Small intestine (tissue), 7 donors: ENCODE measurements around the gene CLMP. TPM values are rescaled to one million over a fixed set of nuclear protein-coding genes. Genes with fewer than 3 reads are reported as not detected.

ENCODE experiments used
- DNase-seq, 2 donors: peaks; one replicate each; pipeline versions ENCODE4 v3.0.0 to v3.0.0-alpha.2; 2013
- FAIRE-seq: peaks from 2 replicates; lab custom pipeline; 2012; peaks lifted over from hg19 to GRCh38; lab: Jason Lieb, UNC
- H3K27ac ChIP-seq, 3 donors: one replicate each; pipeline ENCODE4 v1.5.1; 2013; ENCODE audit warnings: low read length in 2 of 3, mild to moderate bottlenecking in 2 of 3, control low read depth in 1 of 3, inconsistent platforms in 1 of 3, low read depth in 1 of 3, moderate library complexity in 1 of 3
- H3K27me3 ChIP-seq, 3 donors: one replicate each; pipeline ENCODE4 v1.6.1; 2013; ENCODE audit warnings: low read length in 3 of 3, inconsistent platforms in 1 of 3; ENCODE audit not compliant: control insufficient read depth in 3 of 3, insufficient read depth in 3 of 3
- H3K36me3 ChIP-seq, 3 donors: one replicate each; pipeline ENCODE4 v1.6.1; 2013; ENCODE audit warnings: low read length in 3 of 3, inconsistent platforms in 1 of 3, low read depth in 1 of 3, mild to moderate bottlenecking in 1 of 3, moderate library complexity in 1 of 3; ENCODE audit not compliant: control insufficient read depth in 3 of 3, insufficient read depth in 2 of 3
- H3K4me1 ChIP-seq, 3 donors: one replicate each; pipeline ENCODE4 v1.6.1; 2013; ENCODE audit warnings: low read length in 2 of 3, inconsistent platforms in 1 of 3, low read depth in 1 of 3, mild to moderate bottlenecking in 1 of 3, moderate library complexity in 1 of 3; ENCODE audit not compliant: control insufficient read depth in 3 of 3, insufficient read depth in 2 of 3
- H3K4me3 ChIP-seq, 3 donors: one replicate each; pipeline ENCODE4 v1.5.1; 2013; ENCODE audit warnings: low read length in 3 of 3, control low read depth in 1 of 3, inconsistent platforms in 1 of 3, low read depth in 1 of 3, mild to moderate bottlenecking in 1 of 3, moderate library complexity in 1 of 3
- H3K9me3 ChIP-seq, 2 donors: one replicate each; pipeline ENCODE4 v1.6.1; 2013; ENCODE audit warnings: low read depth in 1 of 2, low read length in 1 of 2; ENCODE audit not compliant: control insufficient read depth in 2 of 2, insufficient read depth in 1 of 2
- WGBS, 3 donors: extraction: QIAGEN DNeasy Blood & Tissue Kit; methylation state at CpG; one replicate each; pipeline ENCODE4 v1.1.7; 2013; 5-methylcytosine and 5-hydroxymethylcytosine counted together
- polyA plus RNA-seq, 4 donors: library from polyadenylated mRNA; stranded (reverse) in 3 of 4; unstranded in 1 of 4; fragments of 200-250 nt in 3 of 4; fragments of 120-200 nt in 1 of 4; gene quantifications; one replicate each; pipeline versions ENCODE4 v1.2.1 to v1.2.3, GENCODE V29; 2013
- donor health status: healthy with polysubstance abuse.
- donor health status: control.
- donor health status: control.
- donor health status: Bipolar disorder and iron deficiency.
- donor health status: healthy.

The CLMP gene
- polyA plus RNA-seq, 4 donors = 0.22 to 12.2 (median 5.9) TPM

DNA sequence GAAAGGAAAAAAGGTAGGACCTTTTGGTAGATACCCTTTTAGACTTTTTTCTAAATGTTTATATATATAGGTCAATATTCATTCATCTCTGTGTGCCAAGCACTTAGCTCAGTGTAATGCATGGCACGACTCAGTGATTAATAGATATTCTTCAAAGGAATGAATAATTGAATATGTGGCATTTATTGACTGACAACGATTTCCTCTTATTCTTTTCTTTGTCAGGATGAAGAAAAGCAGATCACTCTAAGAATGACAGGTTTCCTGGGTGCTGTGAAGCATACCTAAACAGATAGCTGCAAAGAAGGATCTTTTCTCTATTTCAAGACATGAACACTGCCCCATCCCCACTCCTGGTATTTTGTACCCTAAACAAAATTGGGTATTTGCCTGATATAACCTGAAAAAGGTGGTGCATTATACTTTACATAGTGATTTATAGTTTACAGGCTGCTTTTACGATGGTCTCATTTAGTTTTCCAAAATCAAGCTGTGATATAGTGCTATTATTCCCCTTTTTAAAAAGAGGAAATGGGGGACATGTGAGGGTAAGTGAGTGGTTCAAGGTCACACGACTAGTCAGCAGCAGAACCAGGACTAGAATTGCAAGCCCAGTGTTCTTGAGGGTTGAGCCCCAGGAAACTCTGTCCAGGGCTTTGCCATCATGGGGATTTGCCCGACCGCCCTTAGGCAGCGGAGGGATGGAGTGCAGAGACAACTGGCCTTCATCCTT lies 32.9 kb upstream of the CLMP start:
- 77 to 84% (median 78%) methylated on average over 7 of the region's 7 CpGs for WGBS, 3 donors
- Histone ChIP-seq H3K27ac (no peak overlapping the region), H3K4me1 (peaks cover 0 to 22% (median 0%) of the 10 kb centered on the region in 3 donors), H3K4me3 (no peak overlapping the region), H3K9me3 (no peaks in the 10 kb centered on the region), H3K27me3 (peaks cover 0 to 2% (median 0%) of the 10 kb centered on the region in 3 donors), H3K36me3 (no peaks in the 10 kb centered on the region)
- DNase-seq (no peak), FAIRE-seq (no peak)

DNA sequence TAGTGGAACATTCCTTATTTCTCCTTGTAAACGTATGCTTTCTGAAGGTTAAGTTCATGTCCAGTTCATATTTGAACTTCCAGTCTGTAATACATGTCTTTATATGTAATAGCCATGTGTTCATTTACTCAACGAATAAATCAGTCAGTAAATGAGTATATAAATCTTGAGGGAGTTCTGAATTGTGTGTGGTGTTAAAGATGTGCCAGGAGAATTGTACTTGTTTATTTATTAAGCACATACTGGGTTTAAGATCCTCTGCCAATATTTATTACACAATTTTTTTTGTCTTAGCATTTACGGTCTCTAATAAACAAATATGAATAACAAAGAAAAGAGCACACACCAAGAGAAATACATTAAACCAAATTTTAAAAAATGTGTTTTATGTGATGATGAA lies 26.5 kb upstream of the CLMP start:
- WGBS, 3 donors = 59 to 87% (median 78%) methylated on average over 3 of the region's 3 CpGs
- peaks cover 1 to 8% of the 10 kb centered on the region in 2 donors for H3K9me3 ChIP-seq
- peaks cover 0 to 3% (median 0%) of the 10 kb centered on the region in 3 donors for H3K36me3 ChIP-seq
- no peak for FAIRE-seq
- peaks cover 0 to 18% (median 4%) of the 10 kb centered on the region in 3 donors for H3K4me1 ChIP-seq
- H3K27ac ChIP-seq = no peak overlapping the region
- no peak for DNase-seq
- peaks cover 0 to 2% (median 0%) of the 10 kb centered on the region in 3 donors for H3K27me3 ChIP-seq
- no peak overlapping the region for H3K4me3 ChIP-seq

DNA sequence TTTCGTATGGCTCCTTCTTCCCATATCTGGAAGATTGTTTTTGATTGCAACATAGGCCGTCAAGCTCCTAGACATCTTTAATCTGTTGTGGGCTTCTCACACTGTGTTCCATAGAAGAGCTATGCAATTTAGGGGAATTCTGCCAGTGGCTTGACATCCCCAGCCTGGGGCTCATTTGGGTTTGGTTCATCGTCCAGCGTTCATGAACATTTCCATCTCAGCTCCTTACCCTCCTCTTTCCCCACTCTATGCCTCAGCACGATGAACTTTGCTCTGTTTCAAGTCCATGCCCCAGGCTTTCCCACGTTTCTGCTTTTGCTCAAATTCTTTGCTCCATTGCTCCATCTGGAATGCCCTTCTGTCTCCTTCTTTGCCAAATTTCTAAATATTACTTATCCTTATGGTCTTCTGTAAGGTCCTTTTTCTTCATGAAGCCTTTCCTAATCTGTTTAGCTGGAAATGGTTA lies 26.1 kb upstream of the CLMP start:
- peaks cover 1 to 8% of the 10 kb centered on the region in 2 donors for H3K9me3 ChIP-seq
- H3K4me3 ChIP-seq = no peak overlapping the region
- H3K4me1 ChIP-seq = peaks cover 0 to 18% (median 4%) of the 10 kb centered on the region in 3 donors
- peaks cover 0 to 2% (median 0%) of the 10 kb centered on the region in 3 donors for H3K27me3 ChIP-seq
- peak overlapping the region in 1 of 3 donors; percentile 46 for H3K27ac ChIP-seq
- 46 to 54% (median 51%) methylated on average over 6 of the region's 6 CpGs for WGBS, 3 donors
- FAIRE-seq (no peak), DNase-seq (peak in 1 of 2 donors; percentile 46)
- H3K36me3 ChIP-seq = peaks cover 0 to 3% (median 0%) of the 10 kb centered on the region in 3 donors

DNA sequence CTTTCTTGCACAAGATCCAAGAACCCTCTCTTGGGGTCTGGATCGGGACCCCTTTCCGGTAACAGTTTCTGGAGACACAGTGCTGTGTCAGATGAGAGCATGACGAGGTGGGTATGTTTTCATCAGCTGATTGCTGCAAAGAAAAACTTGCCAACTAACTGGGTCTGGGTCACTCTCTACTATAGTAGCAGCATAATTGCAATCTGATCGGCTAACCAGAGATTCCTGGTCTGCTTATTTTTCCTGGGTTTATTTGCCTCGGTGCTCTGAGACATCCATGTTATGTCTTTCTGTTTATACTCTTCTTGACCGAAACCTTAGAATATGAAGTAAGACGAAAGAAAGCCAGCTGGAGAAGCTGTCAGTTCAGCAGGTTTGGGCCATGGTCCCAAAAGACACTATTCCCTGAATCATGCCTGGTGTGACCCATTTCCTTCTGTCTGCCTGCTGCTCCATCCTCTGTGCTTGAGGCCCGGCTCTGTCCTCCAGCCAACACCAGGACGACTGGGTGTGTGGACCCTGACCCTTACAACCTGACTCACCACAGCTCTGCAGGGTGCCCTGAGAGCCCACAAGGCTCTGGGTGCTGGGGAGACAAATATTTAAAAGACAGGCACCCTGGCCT lies 24.1 kb upstream of the CLMP start:
- DNase-seq = peak; percentile 65 to 81
- H3K27ac ChIP-seq = peak overlapping the region in 2 of 3 donors; percentile 1 to 27
- FAIRE-seq = no peak
- 53 to 64% (median 61%) methylated on average over 9 of the region's 9 CpGs for WGBS, 3 donors
- peaks cover 0 to 18% (median 4%) of the 10 kb centered on the region in 3 donors for H3K4me1 ChIP-seq
- no peaks in the 10 kb centered on the region for H3K27me3 ChIP-seq
- H3K36me3 ChIP-seq = peaks cover 0 to 3% (median 0%) of the 10 kb centered on the region in 3 donors
- H3K4me3 ChIP-seq = no peak overlapping the region
- peaks cover 1 to 8% of the 10 kb centered on the region in 2 donors for H3K9me3 ChIP-seq

DNA sequence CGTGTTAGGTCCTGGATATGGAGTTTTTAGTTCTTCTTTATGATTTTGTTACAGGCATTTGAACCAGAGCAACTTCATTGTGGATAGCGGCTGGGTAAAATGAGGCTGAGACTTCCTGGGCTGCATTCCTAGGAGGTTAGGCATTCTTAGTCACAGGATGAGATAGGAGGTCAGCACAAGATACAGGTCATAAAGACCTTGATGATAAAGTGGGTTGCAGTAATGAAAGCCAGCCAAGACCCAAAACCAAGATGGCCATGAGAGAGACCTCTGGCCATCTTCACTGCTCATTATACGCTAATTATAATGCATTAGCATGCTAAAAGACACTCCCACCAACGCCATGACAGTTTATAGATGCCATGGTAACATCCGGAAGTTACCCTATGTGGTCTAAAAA lies 23.4 kb upstream of the CLMP start:
- no peak overlapping the region for H3K4me3 ChIP-seq
- H3K36me3 ChIP-seq = peaks cover 0 to 3% (median 0%) of the 10 kb centered on the region in 3 donors
- no peaks in the 10 kb centered on the region for H3K27me3 ChIP-seq
- peaks cover 0 to 18% (median 4%) of the 10 kb centered on the region in 3 donors for H3K4me1 ChIP-seq
- peak overlapping the region in 1 of 3 donors; percentile 72 for H3K27ac ChIP-seq
- DNase-seq (no peak), FAIRE-seq (no peak)
- peaks cover 1 to 8% of the 10 kb centered on the region in 2 donors for H3K9me3 ChIP-seq
- 63 to 77% (median 70%) methylated on average over 5 of the region's 5 CpGs for WGBS, 3 donors

DNA sequence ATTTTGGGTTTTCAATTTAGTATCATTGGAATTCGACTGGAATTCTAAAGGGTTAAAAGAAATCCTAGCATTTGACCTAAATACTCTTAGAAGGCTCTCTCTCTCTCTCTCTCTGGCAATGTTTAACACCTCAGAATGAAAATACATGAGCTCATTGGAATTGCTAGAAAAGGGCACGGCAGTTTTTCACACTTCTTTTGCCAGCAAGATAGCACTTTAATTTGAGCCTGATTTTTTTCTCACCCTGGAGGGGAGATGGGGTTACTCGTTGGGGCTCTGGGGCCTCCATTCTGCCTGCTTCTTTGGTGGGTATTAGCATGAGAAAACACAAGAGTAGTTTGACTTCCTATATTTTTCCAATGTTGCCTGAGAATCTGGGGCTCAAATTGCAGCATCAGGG lies 22.8 kb upstream of the CLMP start:
- peaks cover 0 to 3% (median 0%) of the 10 kb centered on the region in 3 donors for H3K36me3 ChIP-seq
- peak overlapping the region in 1 of 3 donors; percentile 72 for H3K27ac ChIP-seq
- WGBS, 3 donors = 4 to 20% (median 8%) methylated on average over 3 of the region's 3 CpGs
- H3K27me3 ChIP-seq = no peaks in the 10 kb centered on the region
- peaks cover 1 to 8% of the 10 kb centered on the region in 2 donors for H3K9me3 ChIP-seq
- no peak for FAIRE-seq
- DNase-seq = peak in 1 of 2 donors; percentile 67
- peaks cover 0 to 21% (median 4%) of the 10 kb centered on the region in 3 donors for H3K4me1 ChIP-seq
- H3K4me3 ChIP-seq = no peak overlapping the region

DNA sequence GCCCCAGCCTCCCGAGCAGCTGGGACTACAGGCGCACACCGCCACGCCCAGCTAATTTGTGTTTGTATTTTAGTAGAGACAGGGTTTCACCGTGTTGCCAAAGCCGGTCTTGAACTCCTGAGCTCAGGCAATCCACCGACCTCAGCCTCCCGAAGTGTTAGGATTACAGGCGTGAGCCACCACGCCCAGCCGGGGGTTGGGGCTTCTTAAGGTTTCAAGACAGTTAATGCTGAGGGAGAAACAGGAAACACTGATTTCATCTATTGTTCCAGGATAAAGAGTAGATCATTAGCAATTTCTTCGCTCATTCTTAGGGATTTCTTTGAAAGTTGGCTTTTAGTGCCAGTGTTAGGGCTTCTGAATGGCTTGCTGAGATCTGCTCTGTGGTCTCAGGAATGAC lies 21.2 kb upstream of the CLMP start:
- no peak overlapping the region for H3K27ac ChIP-seq
- DNase-seq = no peak
- 52 to 74% (median 60%) methylated on average over 12 of the region's 12 CpGs for WGBS, 3 donors
- no peaks in the 10 kb centered on the region for H3K9me3 ChIP-seq
- FAIRE-seq = no peak
- H3K36me3 ChIP-seq = peaks cover 0 to 3% (median 0%) of the 10 kb centered on the region in 3 donors
- peaks cover 0 to 31% (median 4%) of the 10 kb centered on the region in 3 donors for H3K4me1 ChIP-seq
- H3K4me3 ChIP-seq = no peak overlapping the region
- peaks cover 0 to 2% (median 0%) of the 10 kb centered on the region in 3 donors for H3K27me3 ChIP-seq

DNA sequence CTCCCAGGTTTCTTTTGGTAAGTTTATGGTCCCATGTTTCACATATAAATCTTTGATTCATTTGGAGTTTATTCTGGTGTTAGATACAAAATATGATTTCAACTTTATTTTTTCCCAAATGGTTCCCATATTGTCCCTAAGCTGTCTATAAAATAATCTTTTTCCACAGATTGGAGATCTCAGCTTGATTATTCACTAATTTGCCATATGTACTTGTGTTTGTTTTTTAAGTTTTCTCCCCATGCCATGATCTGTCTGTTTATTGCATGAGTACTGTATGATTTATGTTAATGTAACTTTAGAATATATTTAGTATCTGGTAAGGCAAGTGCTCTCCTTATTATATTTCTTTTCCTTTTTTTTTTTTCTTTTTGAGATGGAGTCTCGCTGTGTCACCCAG lies 19.9 kb upstream of the CLMP start:
- no peak overlapping the region for H3K4me3 ChIP-seq
- H3K4me1 ChIP-seq = peaks cover 0 to 31% (median 4%) of the 10 kb centered on the region in 3 donors
- H3K27me3 ChIP-seq = peaks cover 0 to 2% (median 0%) of the 10 kb centered on the region in 3 donors
- FAIRE-seq (no peak), DNase-seq (no peak)
- no peak overlapping the region for H3K27ac ChIP-seq
- peaks cover 0 to 3% (median 0%) of the 10 kb centered on the region in 3 donors for H3K36me3 ChIP-seq
- no peaks in the 10 kb centered on the region for H3K9me3 ChIP-seq
- WGBS, 3 donors = 84 to 95% (median 91%) methylated on average over 1 of the region's 1 CpG
